Uterus (tissue), 4 donors: ENCODE measurements around the gene FER1L5. TPM values are rescaled to one million over a fixed set of nuclear protein-coding genes. Genes with fewer than 3 reads are reported as not detected.

Source experiments
- DNase-seq, 2 donors: peaks; one replicate each; pipeline ENCODE4 v3.0.0-alpha.2; 2019 to 2020
- H3K27ac ChIP-seq, 2 donors: fragments of 200-600 bp; sonication (generic); 1 replicate in 1 of 2; 2 replicates in 1 of 2; pipeline ENCODE4 v1.5.1; 2016 to 2018
- H3K27me3 ChIP-seq, 2 donors: fragments of 200-600 bp; sonication (generic); one replicate each; pipeline ENCODE4 v1.5.1; 2018 to 2019; ENCODE audit warnings: control low read depth in 1 of 2
- H3K36me3 ChIP-seq, 2 donors: fragments of 200-600 bp; sonication (generic); one replicate each; pipeline ENCODE4 v1.5.1; 2019; ENCODE audit warnings: control low read depth in 1 of 2
- H3K4me1 ChIP-seq, 2 donors: fragments of 200-600 bp; sonication (generic); one replicate each; pipeline ENCODE4 v1.5.1; 2018 to 2019; ENCODE audit warnings: control low read depth in 1 of 2
- H3K4me3 ChIP-seq, 2 donors: fragments of 200-600 bp; sonication (generic); 1 replicate in 1 of 2; 2 replicates in 1 of 2; pipeline ENCODE4 v1.5.1; 2018 to 2019; ENCODE audit warnings: mild to moderate bottlenecking in 1 of 2
- H3K9me3 ChIP-seq, 2 donors: fragments of 200-600 bp; sonication (generic); one replicate each; pipeline ENCODE4 v1.5.1; 2019; ENCODE audit warnings: control low read depth in 1 of 2
- POLR2A ChIP-seq, 2 donors: fragments of 450-650 bp; IDR thresholded peaks; one replicate each; pipeline ENCODE4 v1.6.1; 2016; ENCODE audit warnings: antibody characterized with exemption in 2 of 2, mild to moderate bottlenecking in 1 of 2, moderate library complexity in 1 of 2
- intact Hi-C: fragments of 100-400 bp; cut with DNase I; formaldehyde crosslinking; loops from one replicate; pipeline ENCODE4 v1.15.1; 2023; ENCODE audit warnings: low total_unique reads
- total RNA-seq, 4 donors: library from RNA; depleted of rRNA in 3 of 4; stranded (reverse); fragments of >200 nt in 3 of 4; gene quantifications; one replicate each; pipeline versions ENCODE4 v1.1.0 to v1.2.4, GENCODE V29; 2014 to 2023
- TF ChIP-seq, protein P1 (sequence below), 4 experiments: fragments of 200-600 bp in 2 of 4; fragments of 450-650 bp in 2 of 4; sonication (generic) in 2 of 4; IDR thresholded peaks; one replicate each; pipeline ENCODE4 v1.5.1; 2016 to 2019; ENCODE audit warnings: antibody characterized with exemption in 4 of 4, mild to moderate bottlenecking in 2 of 4, moderate library complexity in 1 of 4
- donor health status: DM: yes; HTN: yes; CAD: no.

Gene FER1L5
- total RNA-seq, 4 donors from 2014 or later = 0.40 to 1.6 TPM; not detected in 2

- intact Hi-C loops = no loop called here
- H3K36me3 ChIP-seq = no peaks in the 10 kb centered on the region
Observed at GRCh38 chr2:96703021-96703751, 60.6 kb downstream of the FER1L5 start.

DNA sequence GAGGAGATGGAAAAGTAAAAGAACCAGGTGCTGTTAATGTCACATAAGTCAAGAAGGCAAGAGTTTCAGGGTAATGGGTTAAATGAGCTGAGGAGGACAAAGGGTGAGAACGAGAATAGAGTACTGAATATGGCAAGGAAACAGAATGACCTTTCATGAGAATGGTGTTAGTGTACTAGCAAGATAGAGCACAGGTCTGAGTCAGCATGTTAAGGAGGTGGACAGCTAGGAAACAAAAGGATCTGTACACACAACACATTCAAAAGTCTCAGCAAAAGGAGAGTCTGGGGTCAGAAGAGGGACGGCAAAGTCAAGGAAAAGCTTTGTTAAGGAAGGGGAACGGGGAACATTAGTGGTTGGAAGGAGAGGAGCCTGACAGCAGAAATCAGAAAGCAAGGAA, 68.4 kb downstream of the FER1L5 start:
- no peak overlapping the region for H3K27ac ChIP-seq
- intact Hi-C loops = no loop called here
- TF ChIP-seq POLR2A (IDR thresholded peaks at IDR 0.05) = no peak
- TF ChIP-seq, protein P1, sequence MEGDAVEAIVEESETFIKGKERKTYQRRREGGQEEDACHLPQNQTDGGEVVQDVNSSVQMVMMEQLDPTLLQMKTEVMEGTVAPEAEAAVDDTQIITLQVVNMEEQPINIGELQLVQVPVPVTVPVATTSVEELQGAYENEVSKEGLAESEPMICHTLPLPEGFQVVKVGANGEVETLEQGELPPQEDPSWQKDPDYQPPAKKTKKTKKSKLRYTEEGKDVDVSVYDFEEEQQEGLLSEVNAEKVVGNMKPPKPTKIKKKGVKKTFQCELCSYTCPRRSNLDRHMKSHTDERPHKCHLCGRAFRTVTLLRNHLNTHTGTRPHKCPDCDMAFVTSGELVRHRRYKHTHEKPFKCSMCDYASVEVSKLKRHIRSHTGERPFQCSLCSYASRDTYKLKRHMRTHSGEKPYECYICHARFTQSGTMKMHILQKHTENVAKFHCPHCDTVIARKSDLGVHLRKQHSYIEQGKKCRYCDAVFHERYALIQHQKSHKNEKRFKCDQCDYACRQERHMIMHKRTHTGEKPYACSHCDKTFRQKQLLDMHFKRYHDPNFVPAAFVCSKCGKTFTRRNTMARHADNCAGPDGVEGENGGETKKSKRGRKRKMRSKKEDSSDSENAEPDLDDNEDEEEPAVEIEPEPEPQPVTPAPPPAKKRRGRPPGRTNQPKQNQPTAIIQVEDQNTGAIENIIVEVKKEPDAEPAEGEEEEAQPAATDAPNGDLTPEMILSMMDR (IDR thresholded peaks at IDR 0.05) = no peak

More at GRCh38 chr2:96703021-96703751, 60.6 kb downstream of the FER1L5 start:
- no peak overlapping the region for H3K27ac ChIP-seq
- H3K4me1 ChIP-seq = no peaks in the 10 kb centered on the region
- no peaks in the 10 kb centered on the region for H3K27me3 ChIP-seq
- H3K9me3 ChIP-seq = no peaks in the 10 kb centered on the region
- DNase-seq = no peak
- no peak overlapping the region for H3K4me3 ChIP-seq
- no peak for TF ChIP-seq POLR2A (IDR thresholded peaks at IDR 0.05)
- TF ChIP-seq, protein P1 (IDR thresholded peaks at IDR 0.05) = no peak

DNA sequence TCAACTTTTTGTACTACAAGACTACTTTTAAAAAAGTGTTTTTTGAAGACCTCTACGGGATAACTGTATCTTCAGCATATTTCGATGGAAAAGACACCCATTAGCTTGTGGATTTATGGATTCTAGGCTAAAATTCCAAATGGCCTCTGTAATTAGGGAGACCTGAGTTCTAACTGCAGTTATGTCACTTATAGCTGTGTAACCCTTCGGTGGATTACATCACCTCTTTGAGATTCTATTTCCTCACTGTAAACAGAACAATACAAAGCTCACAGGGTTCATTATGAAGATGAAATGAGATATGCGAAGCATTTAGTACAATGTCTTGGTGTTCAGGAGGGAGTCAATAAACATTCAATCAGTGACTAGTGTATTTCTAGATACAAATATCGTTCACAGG, 73.1 kb downstream of the FER1L5 start:
- no peaks in the 10 kb centered on the region for H3K4me1 ChIP-seq
- no peak for DNase-seq
- no peaks in the 10 kb centered on the region for H3K36me3 ChIP-seq
- H3K27ac ChIP-seq = no peak overlapping the region
- no peak for TF ChIP-seq POLR2A (IDR thresholded peaks at IDR 0.05)
- TF ChIP-seq, protein P1 (IDR thresholded peaks at IDR 0.05) = no peak
- intact Hi-C loops = no loop called here
- H3K27me3 ChIP-seq = no peaks in the 10 kb centered on the region
- no peak overlapping the region for H3K4me3 ChIP-seq
- no peaks in the 10 kb centered on the region for H3K9me3 ChIP-seq

More for the DNA sequence above, 68.4 kb downstream of the FER1L5 start:
- H3K36me3 ChIP-seq = no peaks in the 10 kb centered on the region
- no peaks in the 10 kb centered on the region for H3K4me1 ChIP-seq
- H3K9me3 ChIP-seq = no peaks in the 10 kb centered on the region
- DNase-seq = no peak
- H3K4me3 ChIP-seq = no peak overlapping the region
- no peaks in the 10 kb centered on the region for H3K27me3 ChIP-seq

- H3K4me3 ChIP-seq = no peak overlapping the region
- DNase-seq = no peak
- H3K36me3 ChIP-seq = no peaks in the 10 kb centered on the region
- TF ChIP-seq POLR2A (IDR thresholded peaks at IDR 0.05) = no peak
- TF ChIP-seq, protein P1 (IDR thresholded peaks at IDR 0.05) = no peak
- H3K27me3 ChIP-seq = no peaks in the 10 kb centered on the region
- H3K9me3 ChIP-seq = no peaks in the 10 kb centered on the region
- intact Hi-C loops = no loop called here
- H3K4me1 ChIP-seq = no peaks in the 10 kb centered on the region
- H3K27ac ChIP-seq = no peak overlapping the region
Observed at GRCh38 chr2:96716388-96716787, 73.8 kb downstream of the FER1L5 start.

GRCh38 chr2:96726131-96726530, 83.6 kb downstream of the FER1L5 start:
- no peak overlapping the region for H3K4me3 ChIP-seq
- H3K27ac ChIP-seq = no peak overlapping the region
- TF ChIP-seq, protein P1 (IDR thresholded peaks at IDR 0.05) = no peak
- no peak for TF ChIP-seq POLR2A (IDR thresholded peaks at IDR 0.05)
- no peak for DNase-seq
- H3K27me3 ChIP-seq = no peaks in the 10 kb centered on the region
- no peaks in the 10 kb centered on the region for H3K9me3 ChIP-seq
- H3K4me1 ChIP-seq = no peaks in the 10 kb centered on the region
- intact Hi-C loops = no loop called here
- no peaks in the 10 kb centered on the region for H3K36me3 ChIP-seq
